GM18507 (cell line): ENCODE data around the gene WHAMM.

Experiments used
- DNase-seq: peaks from one replicate; pipeline ENCODE4 v3.0.0; 2011; ENCODE audit warnings: low read depth; ENCODE audit not compliant: insufficient read length; ENCODE audit errors: extremely low spot score
- FAIRE-seq: peaks from 2 replicates; lab custom pipeline; 2011; peaks lifted over from hg19 to GRCh38; lab: Jason Lieb, UNC

Gene WHAMM

GRCh38 chr15:82882273-82882928 is 73.0 kb downstream of the WHAMM start:
- FAIRE-seq = no peak
- DNase-seq = no peak
